Lower leg skin (tissue), 4 donors: ENCODE measurements around the gene STK16. TPM values are rescaled to one million over a fixed set of nuclear protein-coding genes. Genes with fewer than 3 reads are reported as not detected.
A peak's percentile ranks its signal among the peaks of the same experiment; 100 is the strongest.

ENCODE experiments used
- DNase-seq, 2 donors: peaks; one replicate each; pipeline ENCODE4 v3.0.0-alpha.2; 2019; ENCODE audit warnings: low spot score in 2 of 2
- H3K4me3 ChIP-seq: fragments of 200-600 bp; sonication (generic); 2 replicates; pipeline ENCODE4 v1.5.1; 2017; ENCODE audit warnings: mild to moderate bottlenecking, low read depth; ENCODE audit not compliant: poor library complexity, severe bottlenecking
- POLR2A ChIP-seq, 2 donors: fragments of 450-650 bp; IDR thresholded peaks; one replicate each; pipeline ENCODE4 v1.6.1; 2016 to 2017; ENCODE audit warnings: antibody characterized with exemption in 2 of 2, mild to moderate bottlenecking in 1 of 2, moderate library complexity in 1 of 2
- WGBS, 2 donors: methylation state at CpG; one replicate each; pipeline ENCODE4 v1.1.5; 2018; 5-methylcytosine and 5-hydroxymethylcytosine counted together
- intact Hi-C: fragments of 100-400 bp; cut with DNase I; formaldehyde crosslinking; loops from one replicate; pipeline ENCODE4 v1.15.0; 2023; ENCODE audit warnings: low total_unique reads
- total RNA-seq, 4 donors: library from RNA; depleted of rRNA; stranded (reverse); fragments of >200 nt; gene quantifications; one replicate each; pipeline ENCODE4 v1.1.0, GENCODE V29; 2016
- TF ChIP-seq, protein P1 (sequence below), 3 donors: fragments of 450-650 bp; IDR thresholded peaks; one replicate each; pipeline ENCODE4 v1.5.1; 2016; ENCODE audit warnings: antibody characterized with exemption in 3 of 3, mild to moderate bottlenecking in 3 of 3, moderate library complexity in 2 of 3

The STK16 gene
- total RNA-seq, 4 donors from 2014 or later: 12.9 to 26.4 (median 13.8) TPM

DNA sequence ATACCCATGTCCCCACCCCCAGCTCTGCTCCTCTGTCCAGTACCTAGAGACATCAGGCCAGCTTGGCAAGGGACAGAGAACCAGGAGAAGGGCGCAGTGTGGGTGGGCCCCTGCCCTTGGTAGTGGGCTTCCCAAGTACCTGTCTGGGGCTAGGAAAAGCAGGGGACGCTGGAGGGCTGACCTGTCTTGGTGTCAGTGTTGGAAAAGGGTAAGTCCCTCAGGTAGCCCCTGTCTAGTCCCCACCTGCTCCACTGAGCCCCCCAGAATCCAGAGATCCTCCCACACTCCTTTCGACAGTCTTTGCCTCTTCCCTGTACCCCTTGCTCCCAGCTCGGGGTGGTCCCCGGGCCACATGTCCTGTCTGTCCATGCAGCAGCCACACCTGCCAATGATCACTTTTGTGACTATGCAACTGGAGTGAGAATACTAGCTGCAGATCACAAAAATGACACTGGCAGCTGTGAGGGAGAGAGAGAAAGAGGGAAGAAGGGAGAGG is 48.5 kb downstream of the STK16 start:
- DNase-seq: peak in 1 of 2 donors; percentile 84
- no peak overlapping the region for H3K4me3 ChIP-seq
- TF ChIP-seq, protein P1, sequence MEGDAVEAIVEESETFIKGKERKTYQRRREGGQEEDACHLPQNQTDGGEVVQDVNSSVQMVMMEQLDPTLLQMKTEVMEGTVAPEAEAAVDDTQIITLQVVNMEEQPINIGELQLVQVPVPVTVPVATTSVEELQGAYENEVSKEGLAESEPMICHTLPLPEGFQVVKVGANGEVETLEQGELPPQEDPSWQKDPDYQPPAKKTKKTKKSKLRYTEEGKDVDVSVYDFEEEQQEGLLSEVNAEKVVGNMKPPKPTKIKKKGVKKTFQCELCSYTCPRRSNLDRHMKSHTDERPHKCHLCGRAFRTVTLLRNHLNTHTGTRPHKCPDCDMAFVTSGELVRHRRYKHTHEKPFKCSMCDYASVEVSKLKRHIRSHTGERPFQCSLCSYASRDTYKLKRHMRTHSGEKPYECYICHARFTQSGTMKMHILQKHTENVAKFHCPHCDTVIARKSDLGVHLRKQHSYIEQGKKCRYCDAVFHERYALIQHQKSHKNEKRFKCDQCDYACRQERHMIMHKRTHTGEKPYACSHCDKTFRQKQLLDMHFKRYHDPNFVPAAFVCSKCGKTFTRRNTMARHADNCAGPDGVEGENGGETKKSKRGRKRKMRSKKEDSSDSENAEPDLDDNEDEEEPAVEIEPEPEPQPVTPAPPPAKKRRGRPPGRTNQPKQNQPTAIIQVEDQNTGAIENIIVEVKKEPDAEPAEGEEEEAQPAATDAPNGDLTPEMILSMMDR (IDR thresholded peaks at IDR 0.05): no peak

DNA sequence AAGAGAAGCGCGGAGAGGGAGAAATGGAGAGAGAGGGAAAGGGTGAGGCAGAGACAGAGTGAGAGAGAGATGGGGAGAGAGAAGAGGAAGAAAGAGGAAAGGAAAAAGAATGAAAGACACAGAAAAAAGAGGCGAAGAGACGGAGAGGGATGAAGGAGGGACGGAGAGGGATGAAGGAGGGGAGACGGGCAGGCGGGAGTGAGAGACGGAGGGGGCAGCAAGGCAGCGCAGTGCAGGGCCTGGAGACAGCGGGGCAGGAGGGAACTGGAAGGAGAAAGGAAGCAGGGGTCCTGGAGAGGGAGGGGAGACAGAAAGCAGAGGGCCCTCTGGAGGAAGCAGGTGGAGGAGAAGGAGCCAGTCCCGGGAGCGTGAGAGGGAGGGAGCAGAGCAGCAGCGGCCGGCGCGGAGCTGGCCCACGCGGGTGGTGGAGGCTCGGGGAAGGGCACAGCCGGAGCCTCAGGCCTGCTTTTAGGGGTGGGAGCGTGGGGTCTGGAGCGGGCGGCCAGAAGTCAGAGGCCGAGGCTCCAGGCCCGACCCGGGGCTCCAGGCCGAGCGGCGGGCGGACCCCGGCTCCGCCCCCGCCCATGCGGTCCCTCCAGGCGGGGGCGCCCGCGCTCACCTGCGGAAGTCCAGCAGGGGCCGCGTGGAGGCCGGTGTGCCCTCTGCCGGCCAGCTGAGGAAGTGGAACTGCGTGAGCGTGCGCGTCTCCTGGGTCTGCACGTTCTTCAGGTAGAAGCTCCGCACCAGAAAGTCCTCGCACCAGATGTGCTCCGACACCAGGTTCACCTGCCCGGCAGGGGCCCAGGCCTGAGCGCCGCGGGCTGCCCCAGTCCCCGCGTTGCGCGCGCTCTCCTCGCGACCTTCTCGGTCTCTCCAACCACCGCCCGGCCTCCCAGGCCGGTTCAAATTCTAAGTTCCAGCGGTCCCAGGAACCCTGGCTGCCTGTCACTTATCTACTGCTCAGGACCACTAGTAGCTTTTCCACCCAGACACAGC is 49.4 kb downstream of the STK16 start:
- 9 to 13% methylated on average over 45 to 57 of the region's 67 CpGs for WGBS, 2 donors
- no peak overlapping the region for H3K4me3 ChIP-seq
- TF ChIP-seq POLR2A (IDR thresholded peaks at IDR 0.05): no peak
- TF ChIP-seq, protein P1 (IDR thresholded peaks at IDR 0.05): peak in 2 of 3 donors; percentile 25 to 95
- intact Hi-C loops: loop anchor here (5.0 kb wide), 1 partner anchor 132 kb away; the partner anchor contains the start of gene NHEJ1
- peak; percentile 73 to 97 for DNase-seq

More for the DNA sequence above, 48.5 kb downstream of the STK16 start:
- intact Hi-C loops: no loop called here
- 84 to 91% methylated on average over 5 of the region's 5 CpGs for WGBS, 2 donors

DNA sequence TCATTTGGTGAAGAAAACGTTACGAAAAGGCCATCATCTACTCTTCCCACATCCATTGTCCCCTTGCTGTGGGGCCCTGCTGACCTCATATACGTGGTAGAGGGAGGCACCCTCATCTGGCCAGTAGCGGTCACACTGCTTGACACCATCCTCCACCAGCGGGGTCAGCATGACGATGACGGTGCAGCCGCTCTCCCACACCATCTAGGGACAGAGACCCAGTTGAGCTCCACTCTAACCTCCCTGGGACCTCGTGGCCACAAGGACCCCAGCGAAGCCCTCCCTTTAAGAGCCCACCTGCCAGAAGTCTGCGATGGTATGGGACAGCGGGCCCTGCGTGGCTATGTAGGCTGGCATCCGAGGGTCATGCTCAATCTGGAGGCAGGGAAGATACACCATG is 50.9 kb downstream of the STK16 start:
- intact Hi-C loops: loop anchor here (5.0 kb wide), 1 partner anchor 134 kb away; the partner anchor contains the start of gene NHEJ1
- no peak overlapping the region for H3K4me3 ChIP-seq
- peak in 1 of 2 donors; percentile 12 for DNase-seq
- TF ChIP-seq, protein P1 (IDR thresholded peaks at IDR 0.05): no peak
- no peak for TF ChIP-seq POLR2A (IDR thresholded peaks at IDR 0.05)
- WGBS, 2 donors: 86 to 91% methylated on average over 13 to 14 of the region's 14 CpGs

DNA sequence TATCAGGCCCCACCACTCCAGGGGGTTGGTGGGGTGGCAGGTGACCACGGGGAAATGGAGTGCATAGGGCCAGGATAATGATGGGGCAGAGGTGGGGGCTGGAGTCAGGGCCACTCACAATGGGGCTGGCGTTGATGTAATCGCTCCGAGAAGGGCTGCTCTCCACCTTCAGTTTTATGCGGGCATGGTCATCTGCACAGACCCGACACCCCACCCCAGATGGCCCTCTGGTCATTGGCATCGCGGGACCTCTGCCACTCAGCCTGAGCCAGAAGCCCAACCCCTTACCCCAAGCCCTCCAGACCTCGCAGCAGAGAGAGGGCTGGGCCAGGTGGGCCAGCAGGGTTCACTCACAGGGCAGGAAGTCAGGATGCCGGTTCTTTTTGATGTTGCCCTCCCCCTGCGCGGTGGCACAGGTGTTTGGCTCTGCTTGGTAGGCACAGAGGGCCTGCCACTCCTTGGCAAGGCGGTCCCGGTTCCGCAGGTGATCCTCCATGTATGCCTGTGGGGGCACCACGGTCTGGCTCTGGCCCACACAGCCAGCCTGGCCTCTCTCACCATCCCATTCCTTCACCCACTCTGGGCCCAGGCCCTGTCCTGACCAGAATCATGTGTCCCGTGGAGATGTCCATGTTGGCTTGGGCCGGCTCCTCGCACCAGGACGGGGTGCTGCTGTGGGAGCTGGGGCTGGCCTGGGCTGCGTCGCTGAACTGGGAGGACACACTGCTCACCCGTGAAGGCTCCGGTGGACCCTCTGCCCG is 51.5 kb downstream of the STK16 start:
- intact Hi-C loops: loop anchor here (5.0 kb wide), 1 partner anchor 135 kb away; the partner anchor contains the start of gene NHEJ1
- peak; percentile 12 to 83 for DNase-seq
- WGBS, 2 donors: 85 to 92% methylated on average over 23 to 25 of the region's 25 CpGs
- TF ChIP-seq, protein P1 (IDR thresholded peaks at IDR 0.05): no peak
- TF ChIP-seq POLR2A (IDR thresholded peaks at IDR 0.05): no peak
- H3K4me3 ChIP-seq: no peak overlapping the region

DNA sequence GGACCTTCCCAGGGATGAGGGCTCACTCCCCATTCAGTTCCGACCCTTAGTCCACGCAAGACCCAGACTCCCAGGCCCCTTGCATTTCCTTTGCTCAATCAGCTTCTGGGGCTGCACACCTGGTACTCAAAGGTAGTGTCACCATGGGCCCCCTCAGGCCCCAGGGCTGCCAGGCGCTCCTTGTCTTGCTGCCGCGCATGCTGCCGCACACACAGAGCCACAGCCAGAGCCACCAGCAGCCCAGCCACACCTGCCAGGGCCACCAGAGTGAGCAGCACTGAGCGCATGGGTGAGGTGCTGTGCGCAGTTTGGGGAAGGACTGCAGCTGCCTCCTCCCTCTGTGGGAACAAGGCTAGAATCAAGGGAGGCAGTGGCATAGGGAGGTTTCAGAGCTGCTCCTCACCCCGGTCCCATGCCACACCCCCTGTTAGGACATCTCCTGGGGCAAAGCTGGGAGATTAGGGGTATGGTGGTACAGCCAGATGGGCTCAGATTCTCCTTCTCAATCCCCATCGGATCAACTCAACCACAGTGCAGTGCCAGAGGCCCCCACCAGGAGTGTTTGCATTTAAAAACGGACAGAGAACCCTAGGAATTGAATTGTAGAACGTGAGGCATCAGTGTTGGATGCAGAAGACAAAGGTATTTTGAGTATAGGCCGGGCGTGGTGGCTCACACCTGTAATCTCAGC is 52.6 kb downstream of the STK16 start:
- 80% methylated on average over 14 of the region's 14 CpGs for WGBS, 2 donors
- DNase-seq: peak in 1 of 2 donors; percentile 12
- no peak for TF ChIP-seq POLR2A (IDR thresholded peaks at IDR 0.05)
- TF ChIP-seq, protein P1 (IDR thresholded peaks at IDR 0.05): no peak
- intact Hi-C loops: loop anchor here (5.0 kb wide), 1 partner anchor 136 kb away; the partner anchor contains the start of gene NHEJ1
- no peak overlapping the region for H3K4me3 ChIP-seq
